ENCODE data around the gene TXNDC5. TPM values are rescaled to one million over a fixed set of nuclear protein-coding genes. Genes with fewer than 3 reads are reported as not detected.
A peak's percentile ranks its signal among the peaks of the same experiment; 100 is the strongest.

The TXNDC5 gene
- total and polyA plus RNA-seq, 2 of the 13 experiments (the other 11 are each of a cell fraction or from before 2014, with no cell fraction given), result 287 to 578 TPM

DNA sequence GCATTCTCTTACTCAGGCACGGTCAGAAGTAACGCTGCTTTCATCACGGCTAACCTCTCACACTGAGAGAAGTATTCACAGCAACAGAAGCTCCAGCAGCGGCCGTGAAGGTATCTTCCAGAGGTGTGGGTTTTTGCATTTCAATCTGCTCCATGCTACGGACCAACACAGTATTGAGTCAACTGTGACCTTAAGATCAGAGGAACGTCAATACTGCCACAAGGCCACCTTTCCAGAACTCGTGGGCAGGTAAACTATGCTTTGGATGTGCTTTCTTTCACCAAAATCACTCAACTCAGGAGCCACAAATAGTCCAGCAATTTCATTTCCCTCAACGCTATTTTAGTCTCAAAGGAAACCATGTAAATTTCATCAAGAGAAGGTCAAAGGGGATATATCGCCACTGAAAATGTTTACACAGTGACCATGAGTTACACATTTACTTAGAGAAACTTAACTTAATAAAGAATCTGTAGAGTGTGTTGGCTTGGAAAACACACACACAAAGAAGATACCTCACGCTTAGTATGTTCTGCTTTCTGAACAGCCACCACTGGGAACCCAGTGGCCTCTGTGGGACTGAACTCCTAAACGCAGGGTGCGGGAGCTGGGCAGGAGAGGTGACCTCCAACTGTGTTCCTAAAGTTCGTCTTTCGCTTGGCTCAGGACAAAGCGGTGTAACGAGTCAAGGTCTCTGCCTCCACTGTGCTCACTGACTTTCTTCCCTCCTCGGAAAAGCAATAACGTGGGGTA, 27.9 kb downstream of the TXNDC5 start (continued):
- no peak for TF ChIP-seq SOX13 (IDR thresholded peaks at IDR 0.05)
- TF ChIP-seq SOX13 (CRISPR knock-in tag; conservative IDR thresholded peaks at IDR 0.05 in 1 of 2, IDR thresholded peaks at IDR 0.05 in 1 of 2), result no peak; a peak in 1 of 4 replicates
- TF ChIP-seq RAD21 (CRISPR knock-in tag; IDR thresholded peaks at IDR 0.05), result no peak
- 0 out of 2 replicates have a peak, but pooled peaks have one; percentile 24 for TF ChIP-seq RCOR2 (CRISPR knock-in tag; IDR thresholded peaks at IDR 0.05)
- TF ChIP-seq, protein P1, sequence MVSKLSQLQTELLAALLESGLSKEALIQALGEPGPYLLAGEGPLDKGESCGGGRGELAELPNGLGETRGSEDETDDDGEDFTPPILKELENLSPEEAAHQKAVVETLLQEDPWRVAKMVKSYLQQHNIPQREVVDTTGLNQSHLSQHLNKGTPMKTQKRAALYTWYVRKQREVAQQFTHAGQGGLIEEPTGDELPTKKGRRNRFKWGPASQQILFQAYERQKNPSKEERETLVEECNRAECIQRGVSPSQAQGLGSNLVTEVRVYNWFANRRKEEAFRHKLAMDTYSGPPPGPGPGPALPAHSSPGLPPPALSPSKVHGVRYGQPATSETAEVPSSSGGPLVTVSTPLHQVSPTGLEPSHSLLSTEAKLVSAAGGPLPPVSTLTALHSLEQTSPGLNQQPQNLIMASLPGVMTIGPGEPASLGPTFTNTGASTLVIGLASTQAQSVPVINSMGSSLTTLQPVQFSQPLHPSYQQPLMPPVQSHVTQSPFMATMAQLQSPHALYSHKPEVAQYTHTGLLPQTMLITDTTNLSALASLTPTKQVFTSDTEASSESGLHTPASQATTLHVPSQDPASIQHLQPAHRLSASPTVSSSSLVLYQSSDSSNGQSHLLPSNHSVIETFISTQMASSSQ (IDR thresholded peaks at IDR 0.05; ENCODE audit: low read depth), result peak; percentile 34; the same call in 1 of the 2 replicates
- TF ChIP-seq, protein P1 (CRISPR knock-in tag; IDR thresholded peaks at IDR 0.05; ENCODE audit: borderline replicate concordance), result no peak
- TF ChIP-seq MAFK (conservative IDR thresholded peaks at IDR 0.05 in 1 of 2, IDR thresholded peaks at IDR 0.05 in 1 of 2; ENCODE audit: low read length in 2 of 2), result no peak
- TF ChIP-seq ZNF543 (CRISPR knock-in tag; IDR thresholded peaks at IDR 0.05), result no peak
- TF ChIP-seq NFIC (IDR thresholded peaks at IDR 0.05; ENCODE audit: low read length), result no peak
- 0 out of 2 replicates have a peak, but pooled peaks have one; percentile 28 for TF ChIP-seq ONECUT2 (CRISPR knock-in tag; IDR thresholded peaks at IDR 0.05)
- TF ChIP-seq, protein P2, sequence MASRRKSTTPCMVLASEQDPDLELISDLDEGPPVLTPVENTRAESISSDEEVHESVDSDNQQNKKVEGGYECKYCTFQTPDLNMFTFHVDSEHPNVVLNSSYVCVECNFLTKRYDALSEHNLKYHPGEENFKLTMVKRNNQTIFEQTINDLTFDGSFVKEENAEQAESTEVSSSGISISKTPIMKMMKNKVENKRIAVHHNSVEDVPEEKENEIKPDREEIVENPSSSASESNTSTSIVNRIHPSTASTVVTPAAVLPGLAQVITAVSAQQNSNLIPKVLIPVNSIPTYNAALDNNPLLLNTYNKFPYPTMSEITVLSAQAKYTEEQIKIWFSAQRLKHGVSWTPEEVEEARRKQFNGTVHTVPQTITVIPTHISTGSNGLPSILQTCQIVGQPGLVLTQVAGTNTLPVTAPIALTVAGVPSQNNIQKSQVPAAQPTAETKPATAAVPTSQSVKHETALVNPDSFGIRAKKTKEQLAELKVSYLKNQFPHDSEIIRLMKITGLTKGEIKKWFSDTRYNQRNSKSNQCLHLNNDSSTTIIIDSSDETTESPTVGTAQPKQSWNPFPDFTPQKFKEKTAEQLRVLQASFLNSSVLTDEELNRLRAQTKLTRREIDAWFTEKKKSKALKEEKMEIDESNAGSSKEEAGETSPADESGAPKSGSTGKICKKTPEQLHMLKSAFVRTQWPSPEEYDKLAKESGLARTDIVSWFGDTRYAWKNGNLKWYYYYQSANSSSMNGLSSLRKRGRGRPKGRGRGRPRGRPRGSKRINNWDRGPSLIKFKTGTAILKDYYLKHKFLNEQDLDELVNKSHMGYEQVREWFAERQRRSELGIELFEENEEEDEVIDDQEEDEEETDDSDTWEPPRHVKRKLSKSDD (CRISPR knock-in tag; IDR thresholded peaks at IDR 0.05; ENCODE audit: low read depth), result no peak
- no peak for TF ChIP-seq GATA4 (IDR thresholded peaks at IDR 0.05; ENCODE audit: borderline replicate concordance, low read depth)
- TF ChIP-seq NR2C2 (CRISPR knock-in tag; IDR thresholded peaks at IDR 0.05; ENCODE audit: borderline replicate concordance), result 0 out of 2 replicates have a peak, but pooled peaks have one; percentile 28
- TF ChIP-seq, protein P3, sequence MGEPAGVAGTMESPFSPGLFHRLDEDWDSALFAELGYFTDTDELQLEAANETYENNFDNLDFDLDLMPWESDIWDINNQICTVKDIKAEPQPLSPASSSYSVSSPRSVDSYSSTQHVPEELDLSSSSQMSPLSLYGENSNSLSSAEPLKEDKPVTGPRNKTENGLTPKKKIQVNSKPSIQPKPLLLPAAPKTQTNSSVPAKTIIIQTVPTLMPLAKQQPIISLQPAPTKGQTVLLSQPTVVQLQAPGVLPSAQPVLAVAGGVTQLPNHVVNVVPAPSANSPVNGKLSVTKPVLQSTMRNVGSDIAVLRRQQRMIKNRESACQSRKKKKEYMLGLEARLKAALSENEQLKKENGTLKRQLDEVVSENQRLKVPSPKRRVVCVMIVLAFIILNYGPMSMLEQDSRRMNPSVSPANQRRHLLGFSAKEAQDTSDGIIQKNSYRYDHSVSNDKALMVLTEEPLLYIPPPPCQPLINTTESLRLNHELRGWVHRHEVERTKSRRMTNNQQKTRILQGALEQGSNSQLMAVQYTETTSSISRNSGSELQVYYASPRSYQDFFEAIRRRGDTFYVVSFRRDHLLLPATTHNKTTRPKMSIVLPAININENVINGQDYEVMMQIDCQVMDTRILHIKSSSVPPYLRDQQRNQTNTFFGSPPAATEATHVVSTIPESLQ (CRISPR knock-in tag; conservative IDR thresholded peaks at IDR 0.05), result no peak
- TF ChIP-seq ZNF331 (CRISPR knock-in tag; IDR thresholded peaks at IDR 0.05), result no peak
- no peak for TF ChIP-seq CREB1 (IDR thresholded peaks at IDR 0.05)
- TF ChIP-seq CREB1 (CRISPR knock-in tag; IDR thresholded peaks at IDR 0.05), result no peak
- TF ChIP-seq, protein P4, sequence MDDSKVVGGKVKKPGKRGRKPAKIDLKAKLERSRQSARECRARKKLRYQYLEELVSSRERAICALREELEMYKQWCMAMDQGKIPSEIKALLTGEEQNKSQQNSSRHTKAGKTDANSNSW (CRISPR knock-in tag; IDR thresholded peaks at IDR 0.05; ENCODE audit: borderline replicate concordance), result no peak

Data from HepG2 (cell line).